IMR-90 (cell line): ENCODE measurements around the gene MLLT3. TPM values are rescaled to one million over a fixed set of nuclear protein-coding genes. Genes with fewer than 3 reads are reported as not detected.

Source experiments
- ATAC-seq: fragments of 200-7000 bp; cut with Tn5 transposase; 2 replicates; pipeline ENCODE4 v1.9.1; 2020; ENCODE audit warnings: low read depth, mild to moderate bottlenecking, moderate library complexity
- BruUV-seq: library from RNA; stranded (reverse); fragments of 400-500 nt; replicated peaks from 2 replicates; lab custom pipeline; 2021; lab: Mats Ljungman, UMichigan
- CTCF ChIA-PET: fragments of 300-600 bp; formaldehyde crosslinking; extraction: SDS; loops from one replicate; lab custom pipeline; 2021; ENCODE audit warnings: antibody characterized with exemption; lab: Yijun Ruan, JAX
- POLR2A ChIA-PET: fragments of 300-600 bp; sonication (Branson Sonifier 250); formaldehyde crosslinking; loops from one replicate; lab custom pipeline; 2022; ENCODE audit warnings: antibody characterized with exemption; ENCODE audit not compliant: unreplicated experiment; lab: Charles Lee
- DNase-seq: peaks from one replicate; pipeline ENCODE4 v3.0.0; 2013
- H2AFZ ChIP-seq: replicated peaks from 2 replicates; pipeline ENCODE3; 2013; ENCODE audit warnings: low read length, mild to moderate bottlenecking; ENCODE audit not compliant: poor library complexity
- H2AK5ac ChIP-seq: 2 replicates; pipeline ENCODE4 v1.6.1; 2013; ENCODE audit warnings: low read depth, low read length, inconsistent platforms
- H2AK9ac ChIP-seq: replicated peaks from 2 replicates; pipeline ENCODE3; 2013; ENCODE audit warnings: mild to moderate bottlenecking, low read depth, low read length, moderate library complexity; ENCODE audit not compliant: poor library complexity
- H2BK120ac ChIP-seq: 2 replicates; pipeline ENCODE4 v1.6.1; 2013; ENCODE audit warnings: low read depth, low read length, inconsistent platforms
- H2BK15ac ChIP-seq: 3 replicates; pipeline ENCODE4 v1.6.1; 2013; ENCODE audit warnings: low read depth, low read length, inconsistent platforms
- H2BK20ac ChIP-seq: 2 replicates; pipeline ENCODE4 v1.6.1; 2013; ENCODE audit warnings: low read depth, mild to moderate bottlenecking, inconsistent platforms, low read length, moderate library complexity
- H2BK5ac ChIP-seq: 2 replicates; pipeline ENCODE4 v1.6.1; 2013; ENCODE audit warnings: mild to moderate bottlenecking, low read depth, low read length, inconsistent platforms; ENCODE audit not compliant: poor library complexity, severe bottlenecking
- H3K14ac ChIP-seq: replicated peaks from 2 replicates; pipeline ENCODE4 v1.6.1; 2013; ENCODE audit warnings: low read depth, low read length, inconsistent platforms
- H3K18ac ChIP-seq: 2 replicates; pipeline ENCODE4 v1.6.1; 2013; ENCODE audit warnings: low read depth, low read length, control low read depth
- H3K23ac ChIP-seq: 2 replicates; pipeline ENCODE4 v1.6.1; 2013; ENCODE audit warnings: low read depth, low read length, inconsistent platforms
- H3K27ac ChIP-seq: 2 replicates; pipeline ENCODE4 v1.5.1; 2013; ENCODE audit warnings: mild to moderate bottlenecking, control low read depth, low read length; ENCODE audit not compliant: insufficient read depth
- H3K27me3 ChIP-seq: 2 replicates; pipeline ENCODE4 v1.6.1; 2013; ENCODE audit warnings: low read length; ENCODE audit not compliant: control insufficient read depth, insufficient read depth
- H3K36me3 ChIP-seq: 2 replicates; pipeline ENCODE4 v1.6.1; 2013; ENCODE audit warnings: low read length, mixed read lengths; ENCODE audit not compliant: control insufficient read depth, insufficient read depth
- H3K4ac ChIP-seq: 2 replicates; pipeline ENCODE4 v1.6.1; 2013; ENCODE audit warnings: low read depth, low read length, inconsistent platforms
- H3K4me1 ChIP-seq: 2 replicates; pipeline ENCODE4 v1.6.1; 2013; ENCODE audit warnings: low read length, mixed read lengths; ENCODE audit not compliant: control insufficient read depth, insufficient read depth
- H3K4me2 ChIP-seq: 2 replicates; pipeline ENCODE4 v1.6.1; 2013; ENCODE audit warnings: low read depth, mild to moderate bottlenecking, control low read depth, low read length, moderate library complexity
- H3K4me3 ChIP-seq: 2 replicates; pipeline ENCODE4 v1.5.1; 2013; ENCODE audit warnings: low read depth, mild to moderate bottlenecking, control low read depth, low read length, moderate library complexity; ENCODE audit not compliant: insufficient read depth
- H3K56ac ChIP-seq: 2 replicates; pipeline ENCODE4 v1.6.1; 2013; ENCODE audit warnings: low read length, inconsistent platforms; ENCODE audit not compliant: insufficient read depth; ENCODE audit errors: extremely low read depth
- H3K79me1 ChIP-seq, 2 experiments: 2 replicates each; pipeline ENCODE4 v1.6.1; 2013; ENCODE audit warnings: low read length in 2 of 2, inconsistent platforms in 1 of 2, low read depth in 1 of 2
- H3K9ac ChIP-seq: 2 replicates; pipeline ENCODE4 v1.6.1; 2013; ENCODE audit warnings: low read depth, low read length, control low read depth
- H3K9me1 ChIP-seq: 2 replicates; pipeline ENCODE4 v1.6.1; 2013; ENCODE audit warnings: low read length, inconsistent platforms; ENCODE audit not compliant: insufficient read depth
- H3K9me3 ChIP-seq: 2 replicates; pipeline ENCODE4 v1.6.1; 2013; ENCODE audit warnings: low read length; ENCODE audit not compliant: control insufficient read depth, insufficient read depth
- H4K20me1 ChIP-seq: 2 replicates; pipeline ENCODE4 v1.6.1; 2013; ENCODE audit warnings: low read length, inconsistent platforms; ENCODE audit not compliant: insufficient read depth
- H4K5ac ChIP-seq: 2 replicates; pipeline ENCODE4 v1.6.1; 2013; ENCODE audit warnings: mild to moderate bottlenecking, low read depth, low read length, control low read depth
- H4K8ac ChIP-seq, 2 experiments: 2 replicates each; pipeline ENCODE4 v1.6.1; 2013; ENCODE audit warnings: low read depth in 2 of 2, low read length in 2 of 2, control low read depth in 1 of 2, inconsistent platforms in 1 of 2
- H4K91ac ChIP-seq: 2 replicates; pipeline ENCODE4 v1.6.1; 2013; ENCODE audit warnings: low read depth, low read length, inconsistent platforms; ENCODE audit not compliant: insufficient read depth
- CHD1 ChIP-seq: IDR thresholded peaks from 2 replicates; pipeline ENCODE4 v1.6.1; 2012; ENCODE audit warnings: low read depth, low read length, improper control_type of control experiment
- MAZ ChIP-seq: IDR thresholded peaks from 2 replicates; pipeline ENCODE4 v1.6.1; 2012; ENCODE audit warnings: low read depth, mild to moderate bottlenecking, low read length, improper control_type of control experiment, moderate library complexity, borderline replicate concordance
- POLR2A ChIP-seq: IDR thresholded peaks from 2 replicates; pipeline ENCODE4 v1.6.1; 2012; ENCODE audit warnings: mild to moderate bottlenecking, low read depth, low read length
- RCOR1 ChIP-seq: IDR thresholded peaks from 2 replicates; pipeline ENCODE4 v1.6.1; 2012; ENCODE audit warnings: mild to moderate bottlenecking, low read length, improper control_type of control experiment; ENCODE audit not compliant: insufficient replicate concordance
- SMC3 ChIP-seq: fragments of 150-350 bp; IDR thresholded peaks from 2 replicates; pipeline ENCODE4 v1.6.1; 2016; ENCODE audit warnings: low read depth, mild to moderate bottlenecking, antibody characterized with exemption, low read length, moderate library complexity
- WGBS, 2 experiments: methylation state at CpG; one replicate each; pipeline versions ENCODE4 v1.1.5 to v1.1.7; 2013; ENCODE audit warnings: missing lambda C conversion rate in 2 of 2; ENCODE audit not compliant: insufficient read length in 1 of 2; ENCODE audit errors: extremely low coverage in 2 of 2; 5-methylcytosine and 5-hydroxymethylcytosine counted together
- dilution Hi-C: fragments of 300-500 bp; cut with HindIII; formaldehyde crosslinking; loops from one replicate; pipeline ENCODE4 v1.14.3; 2018; ENCODE audit warnings: low sequenced_read_pairs; ENCODE audit not compliant: unreplicated experiment
- in situ Hi-C: fragments of 300-500 bp; cut with MboI; formaldehyde crosslinking; loops from 3 replicates; pipeline ENCODE4 v1.14.3; 2019; ENCODE audit warnings: low sequenced_read_pairs, inconsistent platforms, mixed read lengths
- intact Hi-C: fragments of 100-400 bp; cut with micrococcal nuclease; formaldehyde crosslinking; loops from 2 replicates; pipeline ENCODE4 v1.10.0; 2022
- polyA plus RNA-seq, 3 experiments: library from polyadenylated mRNA; depleted of rRNA; stranded (reverse); fragments of >200 nt; gene quantifications; 2 replicates each; pipeline ENCODE4 v1.2.3, GENCODE V29; 2012; ENCODE audit warnings: low replicate concordance in 1 of 3
- total RNA-seq: library from RNA; depleted of rRNA; stranded (reverse); fragments of >200 nt; gene quantifications from 2 replicates; pipeline ENCODE4 v1.2.3, GENCODE V29; 2012

MLLT3 gene
- total and polyA plus RNA-seq, 2 of the 4 experiments (the other 2 are of a cell fraction), result 10.4 to 21.1 TPM

DNA sequence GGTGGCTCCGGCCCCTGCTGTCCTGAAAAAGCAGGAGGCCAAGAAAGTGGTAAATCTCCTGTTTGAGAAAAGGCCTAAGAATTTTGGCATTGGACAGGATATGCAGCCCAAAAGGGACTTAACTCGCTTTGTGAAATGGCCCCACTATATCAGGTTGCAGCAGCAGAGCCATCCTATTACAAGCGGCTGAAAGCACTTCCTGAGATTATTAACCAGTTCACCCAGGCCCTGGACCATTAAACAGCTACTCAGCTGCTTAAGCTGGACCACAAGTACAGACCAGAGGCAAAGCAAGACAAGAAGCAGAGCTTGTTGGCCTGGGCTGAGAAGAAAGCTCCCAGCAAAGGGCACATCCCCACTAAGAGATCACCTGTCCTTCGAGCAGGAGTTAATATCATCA is 89.7 kb downstream of the MLLT3 start:
- TF ChIP-seq POLR2A (no peak), RCOR1 (no peak), CHD1 (no peak), SMC3 (no peak), MAZ (no peak)
- no peak overlapping the region for H3K27ac ChIP-seq
- H2AK9ac ChIP-seq, result no peak overlapping the region
- H3K23ac ChIP-seq, result no peak overlapping the region
- H3K4me1 ChIP-seq, result no peaks in the 10 kb centered on the region
- 100% methylated on average over 1 of the region's 4 CpGs; no CpG with 5 or more reads in 1 of the 2 experiments for WGBS, 2 experiments
- no peak overlapping the region for H4K5ac ChIP-seq
- no peak overlapping the region for H3K9ac ChIP-seq
- H3K4me3 ChIP-seq, result no peak overlapping the region
- no peak overlapping the region for H3K14ac ChIP-seq
- dilution Hi-C loops (no loop called here), intact Hi-C loops (no loop called here), in situ Hi-C loops (no loop called here)
- no peak overlapping the region for H3K56ac ChIP-seq
- no peak for DNase-seq
- H2AFZ ChIP-seq, result no peak overlapping the region
- no peaks in the 10 kb centered on the region for H3K9me1 ChIP-seq
- no peak overlapping the region for H4K8ac ChIP-seq
- no peak overlapping the region for H2AK5ac ChIP-seq
- H4K91ac ChIP-seq, result no peak overlapping the region
- H3K9me3 ChIP-seq, result no peaks in the 10 kb centered on the region
- ChIA-PET CTCF (no interaction called here), POLR2A (no interaction called here)
- H2BK15ac ChIP-seq, result no peak overlapping the region
- H3K18ac ChIP-seq, result no peak overlapping the region
- no peak overlapping the region for H2BK5ac ChIP-seq
- no TSS peak for BruUV-seq
- no peak for ATAC-seq
- H3K4me2 ChIP-seq, result no peak overlapping the region
- no peak overlapping the region for H3K4ac ChIP-seq
- H2BK20ac ChIP-seq, result no peak overlapping the region
- no peaks in the 10 kb centered on the region for H3K27me3 ChIP-seq
- H3K36me3 ChIP-seq, result no peaks in the 10 kb centered on the region
- peaks cover 12 to 28% of the 10 kb centered on the region in 2 experiments for H3K79me1 ChIP-seq
- H4K20me1 ChIP-seq, result no peaks in the 10 kb centered on the region; the same call in 1 of the 2 replicates
- no peak overlapping the region for H2BK120ac ChIP-seq
